ENCODE measurements around the gene PCTP. TPM values are rescaled to one million over a fixed set of nuclear protein-coding genes. Genes with fewer than 3 reads are reported as not detected.

Gene PCTP
- total RNA-seq, 5 donors from 2014 or later (not counting 1 experiment from before 2014, with no cell fraction given) = 2.8 to 3.6 (median 3.3) TPM

DNA sequence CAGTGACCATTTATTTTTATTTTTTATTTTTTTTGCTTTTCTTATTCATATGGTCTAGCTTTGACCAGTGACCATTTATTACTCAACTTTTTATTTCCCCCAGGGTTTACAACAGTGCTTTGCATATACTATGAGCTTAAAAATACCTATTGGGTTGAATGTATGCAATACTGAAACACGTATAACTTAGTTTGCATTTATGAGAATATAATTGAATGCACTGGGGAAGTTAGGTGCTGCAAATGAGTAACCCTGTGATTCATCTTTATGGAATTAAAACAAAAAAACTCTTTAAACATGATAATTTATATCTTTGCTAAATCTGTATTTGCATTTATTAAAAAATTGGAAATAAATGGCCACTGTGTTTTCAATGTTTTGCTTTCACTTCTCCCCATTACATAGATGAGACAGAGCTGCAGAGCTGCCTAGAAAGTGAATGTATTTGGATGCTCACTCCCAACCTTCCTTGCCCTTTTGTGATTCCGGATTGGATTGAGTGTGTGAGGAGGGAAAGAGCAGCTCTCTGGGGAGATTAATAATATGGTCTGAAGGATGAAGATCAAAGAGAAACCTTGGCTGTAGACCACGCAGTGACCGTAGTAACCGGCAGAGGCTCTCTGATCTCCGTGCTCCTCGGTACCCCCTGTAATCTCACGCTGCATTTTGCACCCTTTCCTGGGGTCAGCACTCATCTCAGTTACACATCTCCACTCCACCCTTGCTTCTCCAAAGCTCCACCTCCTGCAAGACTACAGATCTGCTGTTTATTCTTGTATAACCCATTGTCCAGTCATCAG, 42.5 kb upstream of the PCTP start:
- Mint-ChIP-seq H3K27ac (no peak overlapping the region), H3K27me3 (peaks cover 20 to 53% of the 10 kb centered on the region in 2 donors), H3K36me3 (no peaks in the 10 kb centered on the region), H3K9me3 (no peaks in the 10 kb centered on the region), H3K4me1 (no peaks in the 10 kb centered on the region), H3K4me3 (no peak overlapping the region)
- 87% methylated on average over 6 of the region's 8 CpGs for WGBS (ENCODE audit: insufficient coverage)
- ChIA-PET POLR2A (interaction anchor here in 1 of 2 donors (0.5 kb wide), 1 partner anchor 497 kb away, joined by 3 read pairs; no protein-coding TSS in a partner anchor), CTCF (interaction anchor here in 1 of 2 donors (0.5 to 0.8 kb wide), 2 partner anchors 21 to 89 kb away, joined by 3 read pairs; no protein-coding TSS in a partner anchor)
- ATAC-seq (replicated peaks in 1 of 4) = no peak
- H3K4me1 ChIP-seq (ENCODE audit: control insufficient read depth in 1 of 2, extremely low read depth in 1 of 2, insufficient read depth in 2 of 2, low read length in 2 of 2) = no peaks in the 10 kb centered on the region
- H3K27me3 ChIP-seq (replicated peaks in 1 of 2; ENCODE audit: control insufficient read depth in 2 of 2, extremely low read depth in 1 of 2, insufficient read depth in 2 of 2, low read length in 1 of 2) = peaks cover 0 to 4% of the 10 kb centered on the region in 2 experiments
- no peak overlapping the region for H3K27ac ChIP-seq (ENCODE audit: low read length)
- no peaks in the 10 kb centered on the region for H3K9me3 ChIP-seq
- no peak overlapping the region for H3K4me3 ChIP-seq (ENCODE audit: control insufficient read depth in 1 of 2, extremely low read depth in 1 of 2, low read length in 1 of 2)
- no peaks in the 10 kb centered on the region for H3K36me3 ChIP-seq (ENCODE audit: control insufficient read depth in 2 of 2, extremely low read depth in 1 of 2, insufficient read depth in 1 of 2, low read length in 1 of 2)
- no peak for DNase-seq

DNA sequence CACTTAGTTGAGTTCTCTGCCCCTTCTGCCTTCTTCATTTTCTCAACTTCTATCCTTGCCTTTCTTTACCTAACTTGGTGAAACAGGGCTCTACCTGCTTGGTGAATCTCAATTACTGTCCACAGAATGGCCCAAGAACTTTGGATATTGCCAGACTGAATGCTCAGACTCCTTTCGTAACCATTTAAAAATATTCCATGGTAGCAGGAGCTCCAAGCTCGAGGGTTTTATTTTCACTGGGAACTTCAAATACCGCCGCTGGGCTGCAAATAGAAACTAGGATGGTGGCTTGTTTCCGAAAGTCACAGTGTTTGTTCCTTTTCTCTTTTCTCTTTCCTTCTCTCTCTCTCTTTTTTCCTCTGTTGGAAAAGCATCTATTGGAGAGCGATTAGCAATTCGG, 41.4 kb upstream of the PCTP start:
- POLR2A ChIA-PET = no interaction called here
- Histone ChIP-seq H3K4me3 (ENCODE audit: control insufficient read depth in 1 of 2, extremely low read depth in 1 of 2, low read length in 1 of 2) (no peak overlapping the region), H3K9me3 (no peaks in the 10 kb centered on the region), H3K4me1 (ENCODE audit: control insufficient read depth in 1 of 2, extremely low read depth in 1 of 2, insufficient read depth in 2 of 2, low read length in 2 of 2) (no peaks in the 10 kb centered on the region), H3K27me3 (replicated peaks in 1 of 2; ENCODE audit: control insufficient read depth in 2 of 2, extremely low read depth in 1 of 2, insufficient read depth in 2 of 2, low read length in 1 of 2) (peaks cover 0 to 4% of the 10 kb centered on the region in 2 experiments), H3K36me3 (ENCODE audit: control insufficient read depth in 2 of 2, extremely low read depth in 1 of 2, insufficient read depth in 1 of 2, low read length in 1 of 2) (no peaks in the 10 kb centered on the region), H3K27ac (ENCODE audit: low read length) (no peak overlapping the region)
- no peak for ATAC-seq (replicated peaks in 1 of 4)
- CTCF ChIA-PET = no interaction called here
- no peaks in the 10 kb centered on the region for H3K36me3 Mint-ChIP-seq
- H3K4me3 Mint-ChIP-seq = no peak overlapping the region
- no peaks in the 10 kb centered on the region for H3K4me1 Mint-ChIP-seq
- peaks cover 17 to 42% of the 10 kb centered on the region in 2 donors for H3K27me3 Mint-ChIP-seq
- WGBS (ENCODE audit: insufficient coverage) = no CpG with 5 or more reads among the region's 7 CpGs
- no peak overlapping the region for H3K27ac Mint-ChIP-seq
- no peaks in the 10 kb centered on the region for H3K9me3 Mint-ChIP-seq
- DNase-seq = no peak

DNA sequence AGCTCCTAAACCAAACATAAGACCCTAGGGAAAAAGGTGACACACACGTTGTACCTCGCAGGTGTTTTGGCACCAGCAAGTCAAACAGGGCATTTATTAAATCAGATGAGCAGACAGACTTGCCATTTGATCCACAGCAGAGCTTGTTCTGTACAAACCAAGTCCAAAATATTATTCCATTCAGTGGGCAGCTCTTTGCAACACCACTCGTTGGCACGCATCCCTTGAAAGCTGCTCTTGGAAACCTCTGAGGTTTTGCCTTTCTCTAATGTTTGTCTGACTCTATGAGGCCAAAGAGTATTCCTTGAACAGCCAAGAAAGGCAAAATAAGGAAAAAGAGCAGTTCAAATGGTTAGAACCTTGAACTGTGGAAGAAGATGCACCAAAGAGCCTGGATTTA, 40.9 kb upstream of the PCTP start:
- Histone ChIP-seq H3K4me3 (ENCODE audit: control insufficient read depth in 1 of 2, extremely low read depth in 1 of 2, low read length in 1 of 2) (no peak overlapping the region), H3K9me3 (no peaks in the 10 kb centered on the region), H3K27ac (ENCODE audit: low read length) (no peak overlapping the region), H3K27me3 (replicated peaks in 1 of 2; ENCODE audit: control insufficient read depth in 2 of 2, extremely low read depth in 1 of 2, insufficient read depth in 2 of 2, low read length in 1 of 2) (peaks cover 0 to 4% of the 10 kb centered on the region in 2 experiments), H3K4me1 (ENCODE audit: control insufficient read depth in 1 of 2, extremely low read depth in 1 of 2, insufficient read depth in 2 of 2, low read length in 2 of 2) (no peaks in the 10 kb centered on the region), H3K36me3 (ENCODE audit: control insufficient read depth in 2 of 2, extremely low read depth in 1 of 2, insufficient read depth in 1 of 2, low read length in 1 of 2) (no peaks in the 10 kb centered on the region)
- 85% methylated on average over 4 of the region's 4 CpGs for WGBS (ENCODE audit: insufficient coverage)
- H3K4me3 Mint-ChIP-seq = no peak overlapping the region
- CTCF ChIA-PET = no interaction called here
- POLR2A ChIA-PET = no interaction called here
- no peaks in the 10 kb centered on the region for H3K9me3 Mint-ChIP-seq
- no peak overlapping the region for H3K27ac Mint-ChIP-seq
- DNase-seq (no peak), ATAC-seq (replicated peaks in 1 of 4) (no peak)
- H3K36me3 Mint-ChIP-seq = no peaks in the 10 kb centered on the region
- H3K27me3 Mint-ChIP-seq = peaks cover 17 to 39% of the 10 kb centered on the region in 2 donors
- H3K4me1 Mint-ChIP-seq = no peaks in the 10 kb centered on the region

DNA sequence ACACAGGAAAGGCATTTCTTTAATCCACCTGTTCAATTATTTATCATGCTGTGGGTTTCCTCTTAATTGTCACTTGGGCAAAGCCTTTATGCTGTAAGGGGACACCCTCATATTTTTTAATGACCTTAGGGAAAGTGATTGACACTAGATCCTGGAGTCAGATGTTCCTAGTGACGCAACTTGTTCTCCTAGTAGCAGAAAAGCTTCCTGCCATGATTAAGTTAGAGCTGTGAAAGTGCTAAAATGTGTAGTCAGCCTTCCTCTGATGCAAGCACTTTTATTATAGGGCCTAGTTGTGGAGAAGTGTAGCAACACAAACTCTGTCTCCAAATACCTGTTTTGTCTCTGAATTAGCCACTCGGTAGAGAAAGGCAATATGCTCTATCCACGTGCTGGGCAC, 40.4 kb upstream of the PCTP start:
- H3K36me3 ChIP-seq (ENCODE audit: control insufficient read depth in 2 of 2, extremely low read depth in 1 of 2, insufficient read depth in 1 of 2, low read length in 1 of 2) = no peaks in the 10 kb centered on the region

DNA sequence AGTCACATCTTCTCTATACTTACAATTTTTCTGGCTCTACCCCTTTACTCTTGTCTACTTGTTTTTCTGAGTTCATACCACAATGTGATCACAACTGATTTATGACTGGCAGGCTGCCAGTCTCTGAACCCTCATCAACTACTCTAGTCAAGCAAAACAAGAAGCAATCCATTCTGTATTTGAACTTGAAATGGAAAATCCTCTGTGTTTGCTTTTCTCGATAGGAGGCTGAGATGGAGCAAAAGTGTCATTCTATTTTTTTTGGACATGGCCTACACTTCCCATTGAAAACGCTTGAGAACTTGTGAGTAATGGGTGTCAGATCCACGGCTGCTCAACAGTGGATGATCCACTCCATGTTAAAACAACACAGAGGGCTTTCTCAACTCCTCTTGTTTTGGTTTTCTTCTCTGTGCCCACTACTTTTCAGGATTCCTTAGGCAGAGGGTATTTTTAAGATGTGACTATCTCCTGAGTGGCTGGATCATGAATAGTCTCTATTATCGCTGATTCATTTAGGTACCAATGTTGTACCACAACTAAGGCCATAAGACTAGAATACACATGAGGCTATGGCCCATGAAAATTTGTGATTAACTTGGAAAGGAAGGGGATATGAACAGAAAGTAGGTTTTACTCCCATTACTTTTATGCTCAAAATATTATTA, 39.9 kb upstream of the PCTP start:
- Histone ChIP-seq H3K36me3 (ENCODE audit: control insufficient read depth in 2 of 2, extremely low read depth in 1 of 2, insufficient read depth in 1 of 2, low read length in 1 of 2) (no peaks in the 10 kb centered on the region), H3K4me1 (ENCODE audit: control insufficient read depth in 1 of 2, extremely low read depth in 1 of 2, insufficient read depth in 2 of 2, low read length in 2 of 2) (no peaks in the 10 kb centered on the region), H3K4me3 (ENCODE audit: control insufficient read depth in 1 of 2, extremely low read depth in 1 of 2, low read length in 1 of 2) (no peak overlapping the region), H3K27ac (ENCODE audit: low read length) (no peak overlapping the region), H3K9me3 (no peaks in the 10 kb centered on the region), H3K27me3 (replicated peaks in 1 of 2; ENCODE audit: control insufficient read depth in 2 of 2, extremely low read depth in 1 of 2, insufficient read depth in 2 of 2, low read length in 1 of 2) (peaks cover 0 to 4% of the 10 kb centered on the region in 2 experiments)
- H3K4me3 Mint-ChIP-seq = no peak overlapping the region
- no CpG with 5 or more reads among the region's 4 CpGs for WGBS (ENCODE audit: insufficient coverage)
- ChIA-PET CTCF (no interaction called here), POLR2A (no interaction called here)
- H3K27ac Mint-ChIP-seq = no peak overlapping the region
- DNase-seq (no peak), ATAC-seq (replicated peaks in 1 of 4) (no peak)
- peaks cover 15 to 34% of the 10 kb centered on the region in 2 donors for H3K27me3 Mint-ChIP-seq
- no peaks in the 10 kb centered on the region for H3K36me3 Mint-ChIP-seq
- no peaks in the 10 kb centered on the region for H3K4me1 Mint-ChIP-seq
- H3K9me3 Mint-ChIP-seq = no peaks in the 10 kb centered on the region

More for the DNA sequence above, 40.4 kb upstream of the PCTP start:
- ChIA-PET CTCF (no interaction called here), POLR2A (no interaction called here)
- H3K9me3 ChIP-seq = no peaks in the 10 kb centered on the region
- Mint-ChIP-seq H3K27me3 (peaks cover 17 to 39% of the 10 kb centered on the region in 2 donors), H3K36me3 (no peaks in the 10 kb centered on the region), H3K4me1 (no peaks in the 10 kb centered on the region), H3K9me3 (no peaks in the 10 kb centered on the region), H3K27ac (no peak overlapping the region), H3K4me3 (no peak overlapping the region)
- 60% methylated on average over 2 of the region's 3 CpGs for WGBS (ENCODE audit: insufficient coverage)
- H3K4me3 ChIP-seq (ENCODE audit: control insufficient read depth in 1 of 2, extremely low read depth in 1 of 2, low read length in 1 of 2) = no peak overlapping the region
- no peaks in the 10 kb centered on the region for H3K4me1 ChIP-seq (ENCODE audit: control insufficient read depth in 1 of 2, extremely low read depth in 1 of 2, insufficient read depth in 2 of 2, low read length in 2 of 2)
- no peak for DNase-seq
- no peak overlapping the region for H3K27ac ChIP-seq (ENCODE audit: low read length)
- no peak for ATAC-seq (replicated peaks in 1 of 4)
- peaks cover 0 to 4% of the 10 kb centered on the region in 2 experiments for H3K27me3 ChIP-seq (replicated peaks in 1 of 2; ENCODE audit: control insufficient read depth in 2 of 2, extremely low read depth in 1 of 2, insufficient read depth in 2 of 2, low read length in 1 of 2)

DNA sequence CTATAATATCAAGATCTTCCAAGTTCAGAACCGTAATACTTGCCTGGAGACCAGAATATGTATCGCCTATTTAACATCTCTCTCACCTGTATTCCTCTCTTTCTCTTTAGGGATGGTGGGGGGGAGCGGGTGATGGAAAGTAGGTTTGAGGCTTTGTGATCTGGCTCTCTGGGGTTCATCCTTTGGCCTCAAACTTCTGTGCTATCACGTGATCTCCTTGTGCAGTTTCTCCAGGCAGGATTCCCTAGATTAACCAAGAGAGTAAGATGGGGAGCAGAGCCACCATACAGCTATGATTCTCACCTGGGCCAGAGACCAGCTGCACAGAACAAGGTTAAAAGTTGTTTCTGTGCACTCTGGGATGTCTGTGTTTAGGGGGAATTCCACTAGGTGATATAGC, 33.4 kb upstream of the PCTP start:
- H3K36me3 Mint-ChIP-seq = no peaks in the 10 kb centered on the region
- no peaks in the 10 kb centered on the region for H3K4me1 ChIP-seq (ENCODE audit: control insufficient read depth in 1 of 2, extremely low read depth in 1 of 2, insufficient read depth in 2 of 2, low read length in 2 of 2)
- H3K27me3 Mint-ChIP-seq = peaks cover 13 to 14% of the 10 kb centered on the region in 2 donors
- POLR2A ChIA-PET = no interaction called here
- no peaks in the 10 kb centered on the region for H3K36me3 ChIP-seq (ENCODE audit: control insufficient read depth in 2 of 2, extremely low read depth in 1 of 2, insufficient read depth in 1 of 2, low read length in 1 of 2)
- CTCF ChIA-PET = interaction anchor here (0.6 to 4.9 kb wide), 5 partner anchors 17 to 192 kb away, joined by 3 to 29 read pairs (median 3); partner anchors contain the start of gene PCTP (in 1 of the 2)
- peaks cover 0 to 7% of the 10 kb centered on the region in 2 experiments for H3K27me3 ChIP-seq (replicated peaks in 1 of 2; ENCODE audit: control insufficient read depth in 2 of 2, extremely low read depth in 1 of 2, insufficient read depth in 2 of 2, low read length in 1 of 2)
- H3K4me1 Mint-ChIP-seq = no peaks in the 10 kb centered on the region
- H3K27ac Mint-ChIP-seq = no peak overlapping the region
- no peak overlapping the region for H3K4me3 ChIP-seq (ENCODE audit: control insufficient read depth in 1 of 2, extremely low read depth in 1 of 2, low read length in 1 of 2)
- DNase-seq (no peak), ATAC-seq (replicated peaks in 1 of 4) (no peak)
- no peaks in the 10 kb centered on the region for H3K9me3 Mint-ChIP-seq
- H3K9me3 ChIP-seq = no peaks in the 10 kb centered on the region
- H3K27ac ChIP-seq (ENCODE audit: low read length) = no peak overlapping the region
- H3K4me3 Mint-ChIP-seq = no peak overlapping the region
- 88% methylated on average over 1 of the region's 4 CpGs for WGBS (ENCODE audit: insufficient coverage)

All from T-cell (primary cell).